ENCODE data around the gene FOXL3. TPM values are rescaled to one million over a fixed set of nuclear protein-coding genes. Genes with fewer than 3 reads are reported as not detected.

FOXL3 gene
- polyA plus RNA-seq, 1 of the 3 experiments (the other 2 are of a cell fraction), result not detected

DNA sequence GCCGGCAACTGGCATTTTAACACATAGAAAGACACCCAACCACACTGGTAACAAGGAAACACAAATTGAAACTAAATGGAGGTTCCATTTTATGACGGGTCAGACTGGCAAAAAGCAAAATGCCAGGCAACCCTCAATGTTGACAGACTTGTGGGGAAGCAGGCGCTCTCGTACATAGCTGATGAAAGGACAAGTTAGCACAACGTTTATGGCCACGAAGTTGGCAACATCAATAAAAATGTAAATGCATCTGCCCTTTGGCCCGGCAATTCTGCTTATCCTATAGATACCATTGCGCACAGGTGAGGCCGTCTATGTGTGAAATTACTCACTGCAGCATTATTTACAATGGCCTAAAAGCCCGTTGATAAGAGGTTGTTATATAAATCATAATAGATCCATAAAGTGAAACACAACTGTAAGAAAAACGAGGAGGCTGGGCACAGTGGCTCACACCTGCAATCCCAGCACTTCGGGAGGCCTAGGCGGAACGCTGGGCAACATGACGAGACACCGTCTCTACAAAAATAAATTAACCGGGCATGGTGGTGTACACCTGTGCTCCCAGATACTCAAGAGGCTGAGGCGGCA is 39.8 kb downstream of the FOXL3 start:
- H3K4me3 ChIP-seq (ENCODE audit: low read depth in 2 of 2, low read length in 1 of 2), result no peak overlapping the region
- no peak overlapping the region for H3K9ac ChIP-seq
- POLR2A ChIA-PET, result no interaction called here
- no peaks in the 10 kb centered on the region for H3K9me3 ChIP-seq
- H3K36me3 ChIP-seq (replicated peaks in 1 of 2; ENCODE audit: control insufficient read depth in 1 of 2, insufficient read depth in 2 of 2, low read length in 1 of 2), result no peaks in the 10 kb centered on the region
- no peak overlapping the region for H3K4me2 ChIP-seq
- peaks cover 12% of the 10 kb centered on the region for H3F3A ChIP-seq (replicated peaks; ENCODE audit: insufficient read depth)
- no peaks in the 10 kb centered on the region for H3K9me2 ChIP-seq
- peaks cover 0 to 11% of the 10 kb centered on the region in 2 experiments; a peak in 1 of 4 replicates for H3K4me1 ChIP-seq (ENCODE audit: control insufficient read depth in 1 of 2, insufficient read depth in 2 of 2, low read depth in 1 of 2, low read length in 1 of 2)
- H2AFZ ChIP-seq (ENCODE audit: low read depth), result no peak overlapping the region
- peaks cover 28% of the 10 kb centered on the region; the same call in 1 of the 2 replicates for H3K27me3 ChIP-seq (ENCODE audit: insufficient read depth)
- no peaks in the 10 kb centered on the region for H4K20me1 ChIP-seq (ENCODE audit: insufficient read depth)
- no peak overlapping the region for H3K27ac ChIP-seq (ENCODE audit: low read depth in 2 of 2, low read length in 1 of 2)
- CTCF ChIA-PET, result interaction anchor here (0.6 to 5.2 kb wide), 4 partner anchors 8 to 446 kb away, joined by 3 to 55 read pairs (median 5); no protein-coding TSS in a partner anchor
- no peaks in the 10 kb centered on the region for H3K79me2 ChIP-seq (ENCODE audit: insufficient read depth)
- WGBS (ENCODE audit: low lambda C conversion rate), result 76% methylated on average over 18 of the region's 18 CpGs
- TF ChIP-seq RAD21 (IDR thresholded peaks at IDR 0.05; ENCODE audit: low read length), result no peak
- no peak for TF ChIP-seq MEF2A (IDR thresholded peaks at IDR 0.05; ENCODE audit: borderline replicate concordance, low read depth)
- no peak for TF ChIP-seq RXRA (IDR thresholded peaks at IDR 0.05; ENCODE audit: borderline replicate concordance, low read depth)
- no peak for TF ChIP-seq ZBTB33 (IDR thresholded peaks at IDR 0.05; ENCODE audit: borderline replicate concordance, low read depth)
- no peak for TF ChIP-seq IRF3 (IDR thresholded peaks at IDR 0.05; ENCODE audit: low read depth, low read length)
- no peak for TF ChIP-seq FOSL2 (IDR thresholded peaks at IDR 0.05; ENCODE audit: borderline replicate concordance, low read depth)
- DNase-seq, result no peak

- TF ChIP-seq RXRA (IDR thresholded peaks at IDR 0.05; ENCODE audit: borderline replicate concordance, low read depth), result no peak
- no peak for TF ChIP-seq GABPA (IDR thresholded peaks at IDR 0.05; ENCODE audit: low read depth)
- TF ChIP-seq, protein P1, sequence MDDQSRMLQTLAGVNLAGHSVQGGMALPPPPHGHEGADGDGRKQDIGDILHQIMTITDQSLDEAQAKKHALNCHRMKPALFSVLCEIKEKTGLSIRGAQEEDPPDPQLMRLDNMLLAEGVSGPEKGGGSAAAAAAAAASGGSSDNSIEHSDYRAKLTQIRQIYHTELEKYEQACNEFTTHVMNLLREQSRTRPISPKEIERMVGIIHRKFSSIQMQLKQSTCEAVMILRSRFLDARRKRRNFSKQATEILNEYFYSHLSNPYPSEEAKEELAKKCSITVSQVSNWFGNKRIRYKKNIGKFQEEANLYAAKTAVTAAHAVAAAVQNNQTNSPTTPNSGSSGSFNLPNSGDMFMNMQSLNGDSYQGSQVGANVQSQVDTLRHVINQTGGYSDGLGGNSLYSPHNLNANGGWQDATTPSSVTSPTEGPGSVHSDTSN (IDR thresholded peaks at IDR 0.05), result no peak
- TF ChIP-seq EP300 (IDR thresholded peaks at IDR 0.05; ENCODE audit: borderline replicate concordance in 1 of 2, low read depth in 1 of 2, low read length in 1 of 2), result no peak
- TF ChIP-seq TCF12 (IDR thresholded peaks at IDR 0.05), result no peak
- TF ChIP-seq SMC3 (IDR thresholded peaks at IDR 0.05; ENCODE audit: low read depth, low read length), result no peak
- TF ChIP-seq EZH2phosphoT487 (IDR thresholded peaks at IDR 0.05; ENCODE audit: borderline replicate concordance, low read depth), result no peak
- no peak for TF ChIP-seq NFIC (IDR thresholded peaks at IDR 0.05; ENCODE audit: borderline replicate concordance)
- no peak for TF ChIP-seq CTCF (IDR thresholded peaks at IDR 0.05)
- no peak for TF ChIP-seq CHD2 (IDR thresholded peaks at IDR 0.05; ENCODE audit: low read length, partially characterized antibody)
- no peak for TF ChIP-seq TAF1 (IDR thresholded peaks at IDR 0.05; ENCODE audit: borderline replicate concordance, low read depth, low read length)
- no peak for TF ChIP-seq MEF2A (IDR thresholded peaks at IDR 0.05; ENCODE audit: borderline replicate concordance, low read depth)
- no peaks in the 10 kb centered on the region for H3K36me3 ChIP-seq (replicated peaks in 1 of 2; ENCODE audit: control insufficient read depth in 1 of 2, insufficient read depth in 2 of 2, low read length in 1 of 2)
- H3K27me3 ChIP-seq (ENCODE audit: insufficient read depth), result peaks cover 28% of the 10 kb centered on the region; the same call in 1 of the 2 replicates
- H3K4me2 ChIP-seq, result no peak overlapping the region
- no peaks in the 10 kb centered on the region for H3K9me2 ChIP-seq
- H3K9ac ChIP-seq, result no peak overlapping the region
- peaks cover 17% of the 10 kb centered on the region for H3F3A ChIP-seq (replicated peaks; ENCODE audit: insufficient read depth)
- ChIA-PET POLR2A (no interaction called here), CTCF (interaction anchor here (0.6 to 5.2 kb wide), 6 partner anchors 9 to 445 kb away, joined by 3 to 55 read pairs (median 5); no protein-coding TSS in a partner anchor)
- no peaks in the 10 kb centered on the region for H3K79me2 ChIP-seq (ENCODE audit: insufficient read depth)
- H3K4me1 ChIP-seq (ENCODE audit: control insufficient read depth in 1 of 2, insufficient read depth in 2 of 2, low read depth in 1 of 2, low read length in 1 of 2), result peaks cover 0 to 11% of the 10 kb centered on the region in 2 experiments; a peak in 1 of 4 replicates
- H3K9me3 ChIP-seq, result no peaks in the 10 kb centered on the region
- H4K20me1 ChIP-seq (ENCODE audit: insufficient read depth), result no peaks in the 10 kb centered on the region
- no peak overlapping the region for H3K4me3 ChIP-seq (ENCODE audit: low read depth in 2 of 2, low read length in 1 of 2)
- H3K27ac ChIP-seq (ENCODE audit: low read depth in 2 of 2, low read length in 1 of 2), result no peak overlapping the region
- no peak overlapping the region for H2AFZ ChIP-seq (ENCODE audit: low read depth)
- WGBS (ENCODE audit: low lambda C conversion rate), result 82% methylated on average over 16 of the region's 16 CpGs
- DNase-seq, result no peak
Measured at GRCh38 chr7:330511-331230, 40.7 kb downstream of the FOXL3 start.
